ENCODE results near the gene COX7C. TPM values are rescaled to one million over a fixed set of nuclear protein-coding genes. Genes with fewer than 3 reads are reported as not detected.
"Not testable (repeated sequence)": the region's sequence is repeated elsewhere in the genome, so short reads cannot be mapped to it uniquely, and the experiment has no call there.

COX7C gene
- polyA plus RNA-seq, 10 donors: 765 to 1,001 (median 838) TPM

GRCh38 chr5:86646671-86647070 lies 28.9 kb downstream of the COX7C start:
- DNase-seq: no peak

- DNase-seq: no peak
These were observed 32.2 kb downstream of the COX7C start for GRCh38 chr5:86649832-86650505.

- DNase-seq: not testable (repeated sequence)
These were observed 43.0 kb downstream of the COX7C start for GRCh38 chr5:86660771-86661170.

- no peak for DNase-seq
These were observed 46.4 kb downstream of the COX7C start for GRCh38 chr5:86664173-86664572.

- no peak for DNase-seq
These were observed 48.4 kb downstream of the COX7C start for GRCh38 chr5:86665984-86666760.

GRCh38 chr5:86666981-86667380 lies 49.2 kb downstream of the COX7C start:
- DNase-seq: no peak

Data from muscle of back (tissue), 11 donors.